DND-41 (cell line): ENCODE measurements around the gene NPC1.

ENCODE experiments used
- CTCF ChIP-seq: IDR thresholded peaks from 2 replicates; pipeline ENCODE4 v1.5.1; 2012; ENCODE audit warnings: borderline replicate concordance, low read length, moderate library complexity, mild to moderate bottlenecking; ENCODE audit not compliant: poor library complexity, severe bottlenecking; ENCODE audit errors: extremely low read depth
- EZH2 ChIP-seq: IDR thresholded peaks from 3 replicates; pipeline ENCODE4 v1.6.1; 2012; ENCODE audit warnings: borderline replicate concordance, low read depth, mild to moderate bottlenecking, moderate library complexity, low read length, inconsistent platforms; ENCODE audit not compliant: severe bottlenecking

DNA sequence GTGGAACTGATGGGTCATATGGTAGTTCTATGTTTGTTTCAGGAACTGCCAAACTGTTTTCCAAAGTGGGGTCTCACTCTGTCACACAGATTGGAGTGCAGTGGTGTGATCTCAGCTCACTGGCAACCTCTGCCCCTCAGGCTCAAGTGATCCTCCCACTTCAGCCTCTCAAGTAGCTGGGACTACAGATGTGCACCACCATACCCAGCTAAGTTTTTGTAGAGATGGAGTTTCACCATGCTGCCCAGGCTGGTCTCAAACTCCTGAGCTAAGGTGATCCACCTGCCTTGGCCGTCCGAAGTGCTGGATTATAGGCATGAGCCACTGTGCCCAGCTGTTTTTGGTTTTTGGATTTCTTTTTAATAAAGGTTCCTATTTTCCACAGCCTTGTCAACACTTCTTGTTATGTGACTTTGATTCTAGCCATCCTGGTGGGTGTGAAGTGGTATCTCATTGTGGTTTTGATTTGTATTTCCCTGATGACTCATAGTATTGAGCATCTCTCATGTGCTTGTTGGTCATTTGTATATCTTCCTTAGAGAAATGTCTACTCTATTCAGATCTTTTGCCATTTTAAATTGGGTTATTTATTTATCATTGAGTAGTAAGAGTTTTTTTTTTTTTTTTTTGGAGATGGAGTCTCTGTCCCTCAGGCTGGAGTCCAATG is 22.8 kb downstream of the NPC1 start:
- no peak for TF ChIP-seq CTCF
- no peak for TF ChIP-seq EZH2
